Naive thymus-derived CD4-positive, alpha-beta T cell (primary cell): Measurements from ENCODE around the gene MAP2K1. TPM values are rescaled to one million over a fixed set of nuclear protein-coding genes. Genes with fewer than 3 reads are reported as not detected.
A peak's percentile ranks its signal among the peaks of the same experiment; 100 is the strongest.
"Not testable (repeated sequence)": the region's sequence is repeated elsewhere in the genome, so short reads cannot be mapped to it uniquely, and the experiment has no call there.

Source experiments
- ATAC-seq: fragments of 150-1000 bp; cut with Tn5 transposase; 2 replicates; pipeline ENCODE4 v1.10.0; 2021; ENCODE audit warnings: mild to moderate bottlenecking, moderate library complexity
- CTCF ChIA-PET: fragments of 350-600 bp; sonication (Branson Sonifier 250); formaldehyde crosslinking; loops from one replicate; lab custom pipeline; 2021; ENCODE audit warnings: antibody characterized with exemption; lab: Charles Lee
- POLR2A ChIA-PET: fragments of 350-600 bp; sonication (Branson Sonifier 250); formaldehyde crosslinking; loops from one replicate; lab custom pipeline; 2021; ENCODE audit warnings: antibody characterized with exemption, inconsistent platforms; lab: Charles Lee
- DNase-seq, 9 donors: peaks; one replicate each; pipeline versions ENCODE4 v3.0.0 to v3.0.0-alpha.2; 2020 to 2022; ENCODE audit warnings: mixed read lengths in 1 of 9
- H3K27ac ChIP-seq: one replicate; pipeline ENCODE4 v1.7.0; 2013; ENCODE audit warnings: mild to moderate bottlenecking, low read depth, low read length, moderate library complexity
- H3K27me3 ChIP-seq, 2 donors: one replicate each; pipeline ENCODE4 v1.7.0; 2013; ENCODE audit warnings: low read length in 2 of 2, mild to moderate bottlenecking in 2 of 2, moderate library complexity in 2 of 2; ENCODE audit not compliant: control insufficient read depth in 2 of 2, insufficient read depth in 2 of 2
- H3K36me3 ChIP-seq, 3 experiments: 1 replicate in 2 of 3; 2 replicates in 1 of 3; pipeline ENCODE4 v1.7.0; 2013; ENCODE audit warnings: low read length in 3 of 3, mild to moderate bottlenecking in 3 of 3, moderate library complexity in 1 of 3; ENCODE audit not compliant: insufficient read depth in 3 of 3, control insufficient read depth in 2 of 3
- H3K4me1 ChIP-seq, 2 donors: one replicate each; pipeline ENCODE4 v1.7.0; 2013; ENCODE audit warnings: low read length in 2 of 2, mild to moderate bottlenecking in 2 of 2, moderate library complexity in 1 of 2; ENCODE audit not compliant: control insufficient read depth in 2 of 2, insufficient read depth in 2 of 2
- H3K4me3 ChIP-seq: 2 replicates; pipeline ENCODE4 v1.7.0; 2013; ENCODE audit warnings: mild to moderate bottlenecking, low read length
- H3K9me3 ChIP-seq, 3 experiments: 1 replicate in 2 of 3; 2 replicates in 1 of 3; pipeline ENCODE4 v1.7.0; 2013; ENCODE audit warnings: low read length in 3 of 3; ENCODE audit not compliant: control insufficient read depth in 2 of 3
- H3K27ac Mint-ChIP-seq, 9 donors: one replicate each; pipeline ENCODE4 v1.8.0; 2020 to 2022; ENCODE audit warnings: mixed read lengths in 9 of 9, mild to moderate bottlenecking in 8 of 9, moderate library complexity in 5 of 9, inconsistent platforms in 2 of 9
- H3K27me3 Mint-ChIP-seq, 5 donors: one replicate each; pipeline ENCODE4 v1.8.0; 2021 to 2022; ENCODE audit warnings: mixed read lengths in 5 of 5, mild to moderate bottlenecking in 1 of 5
- H3K36me3 Mint-ChIP-seq, 5 donors: one replicate each; pipeline ENCODE4 v1.8.0; 2020 to 2022; ENCODE audit warnings: mixed read lengths in 5 of 5, mild to moderate bottlenecking in 3 of 5, inconsistent platforms in 1 of 5
- H3K4me1 Mint-ChIP-seq, 7 donors: one replicate each; pipeline ENCODE4 v1.8.0; 2020 to 2022; ENCODE audit warnings: mixed read lengths in 7 of 7, mild to moderate bottlenecking in 3 of 7, inconsistent platforms in 1 of 7
- H3K4me3 Mint-ChIP-seq, 10 donors: one replicate each; pipeline ENCODE4 v1.8.0; 2020 to 2022; ENCODE audit warnings: mild to moderate bottlenecking in 10 of 10, mixed read lengths in 10 of 10, moderate library complexity in 6 of 10, inconsistent platforms in 2 of 10
- H3K9me3 Mint-ChIP-seq, 11 donors: one replicate each; pipeline ENCODE4 v1.8.0; 2020 to 2022; ENCODE audit warnings: mixed read lengths in 11 of 11, mild to moderate bottlenecking in 4 of 11, inconsistent platforms in 1 of 11, moderate library complexity in 1 of 11
- intact Hi-C, 2 donors: fragments of 100-400 bp; cut with micrococcal nuclease; formaldehyde crosslinking; loops; one replicate each; pipeline ENCODE4 v1.15.1; 2023
- polyA plus RNA-seq, 2 donors: library from polyadenylated mRNA; unstranded; fragments of 300-500 nt; fragmentation: Illumina TruSeq; gene quantifications; one replicate each; pipeline ENCODE4 v1.2.3, GENCODE V29; 2021
- total RNA-seq, 6 experiments: library from RNA in 5 of 6; stranded (reverse) in 5 of 6; gene quantifications; 1 replicate in 5 of 6; 2 replicates in 1 of 6; pipeline ENCODE4 v1.2.3 and lab custom pipeline; 2021 to 2026

Gene MAP2K1
- total and polyA plus RNA-seq, 7 experiments from 2014 or later: 37.2 to 97.2 (median 46.9) TPM

- Mint-ChIP-seq H3K4me1 (peaks cover 17 to 58% (median 42%) of the 10 kb centered on the region in 7 donors), H3K27me3 (no peaks in the 10 kb centered on the region), H3K4me3 (peak overlapping the region; percentile 89 to 98 (median 97)), H3K27ac (peak overlapping the region; percentile 94 to 99 (median 98)), H3K9me3 (peaks cover 0 to 3% (median 0%) of the 10 kb centered on the region in 11 donors), H3K36me3 (peaks cover 10 to 49% (median 29%) of the 10 kb centered on the region in 5 donors)
- Histone ChIP-seq H3K36me3 (peaks cover 15 to 83% (median 50%) of the 10 kb centered on the region in 3 experiments), H3K4me1 (peaks cover 15 to 24% of the 10 kb centered on the region in 2 donors), H3K27me3 (no peaks in the 10 kb centered on the region), H3K9me3 (no peaks in the 10 kb centered on the region), H3K27ac (peak overlapping the region; percentile 91), H3K4me3 (peak overlapping the region; percentile 80)
- POLR2A ChIA-PET: interaction anchor here (0.6 to 4.1 kb wide), 8 partner anchors 9 to 428 kb away, joined by 3 to 71 read pairs (median 4); partner anchors contain the start of genes DIS3L and MAP2K1
- no peak for DNase-seq
- CTCF ChIA-PET: interaction anchor here (1.1 to 5.3 kb wide), 10 partner anchors 7 to 901 kb away, joined by 3 to 62 read pairs (median 6); partner anchors contain the start of genes MAP2K1 and TIPIN
- ATAC-seq: peak; percentile 34
- intact Hi-C loops: loop anchor here (1.0 to 5.0 kb wide), 13 partner anchors 8 to 1365 kb away; partner anchors contain the start of genes MAP2K1 (in 2 of the 2), TIPIN (in 2 of the 2), ZWILCH (in 2 of the 2) and DIS3L (in 1 of the 2)
Measured at GRCh38 chr15:66496951-66497501, 110.3 kb downstream of the MAP2K1 start.

GRCh38 chr15:66497502-66498455, 111.1 kb downstream of the MAP2K1 start, which contains the start of gene SNAPC5:
SNAPC5 (minus strand) TSS chr15:66497762; CDS start chr15:66497731, 31 bp downstream.
- Histone ChIP-seq H3K36me3 (peaks cover 15 to 84% (median 52%) of the 10 kb centered on the region in 3 experiments), H3K4me3 (peak within 1 kb of the TSS; percentile 80), H3K9me3 (no peaks in the 10 kb centered on the region), H3K4me1 (peaks cover 18 to 28% of the 10 kb centered on the region in 2 donors), H3K27me3 (no peaks in the 10 kb centered on the region), H3K27ac (peak within 1 kb of the TSS; percentile 91)
- intact Hi-C loops: loop anchor here (1.0 to 5.0 kb wide), 13 partner anchors 8 to 1365 kb away; partner anchors contain the start of genes MAP2K1 (in 2 of the 2), TIPIN (in 2 of the 2), ZWILCH (in 2 of the 2) and DIS3L (in 1 of the 2)
- Mint-ChIP-seq H3K4me3 (peak within 1 kb of the TSS; percentile 89 to 98 (median 97)), H3K4me1 (peaks cover 21 to 66% (median 49%) of the 10 kb centered on the region in 7 donors), H3K27me3 (no peaks in the 10 kb centered on the region), H3K36me3 (peaks cover 10 to 53% (median 33%) of the 10 kb centered on the region in 5 donors), H3K27ac (peak within 1 kb of the TSS; percentile 94 to 99 (median 98)), H3K9me3 (peaks cover 0 to 3% (median 0%) of the 10 kb centered on the region in 11 donors)
- DNase-seq: peak; percentile 94 to 99 (median 96)
- ATAC-seq: peak; percentile 97
- ChIA-PET POLR2A (interaction anchor here (0.6 to 4.1 kb wide), 15 partner anchors 10 to 427 kb away, joined by 3 to 71 read pairs (median 4); partner anchors contain the start of genes DIS3L and MAP2K1), CTCF (interaction anchor here (0.7 to 5.3 kb wide), 20 partner anchors 8 to 1232 kb away, joined by 3 to 62 read pairs (median 5); partner anchors contain the start of genes MAP2K1 and TIPIN)

GRCh38 chr15:66498501-66499386, 112.0 kb downstream of the MAP2K1 start:
- ChIA-PET POLR2A (interaction anchor here (0.6 to 4.1 kb wide), 9 partner anchors 26 to 203 kb away, joined by 3 to 71 read pairs (median 4); partner anchors contain the start of gene MAP2K1), CTCF (interaction anchor here (0.7 to 5.3 kb wide), 26 partner anchors 9 to 1233 kb away, joined by 3 to 62 read pairs (median 4); partner anchors contain the start of genes DPP8, MAP2K1 and TIPIN)
- no peak overlapping the region for H3K4me3 ChIP-seq
- no peaks in the 10 kb centered on the region for H3K27me3 ChIP-seq
- intact Hi-C loops: loop anchor here (1.0 to 5.0 kb wide), 3 partner anchors 156 to 1366 kb away; partner anchors contain the start of gene PDCD7 (in 1 of the 2)
- DNase-seq (peak in 7 of 9 donors; percentile 27 to 70 (median 53)), ATAC-seq (peak; percentile 12)
- H3K36me3 ChIP-seq: peaks cover 16 to 79% (median 51%) of the 10 kb centered on the region in 3 experiments
- Mint-ChIP-seq H3K36me3 (peaks cover 13 to 48% (median 36%) of the 10 kb centered on the region in 5 donors), H3K4me3 (peak overlapping the region in 6 of 10 donors; percentile 21 to 98 (median 48)), H3K27me3 (no peaks in the 10 kb centered on the region), H3K9me3 (peaks cover 0 to 3% (median 0%) of the 10 kb centered on the region in 11 donors), H3K4me1 (peaks cover 27 to 75% (median 58%) of the 10 kb centered on the region in 7 donors), H3K27ac (peak overlapping the region; percentile 81 to 99 (median 97))
- H3K27ac ChIP-seq: peak overlapping the region; percentile 91
- no peaks in the 10 kb centered on the region for H3K9me3 ChIP-seq
- H3K4me1 ChIP-seq: peaks cover 27 to 37% of the 10 kb centered on the region in 2 donors

- not testable (repeated sequence) for DNase-seq, H3K4me3 ChIP-seq, H3K9me3 ChIP-seq, ATAC-seq, H3K9me3 Mint-ChIP-seq, H3K27me3 Mint-ChIP-seq, H3K27me3 ChIP-seq, H3K4me3 Mint-ChIP-seq, H3K27ac ChIP-seq
- ChIA-PET CTCF (interaction anchor here (5.3 kb wide), 1 partner anchor 114 kb away, joined by 62 read pairs; the partner anchor contains the start of gene MAP2K1), POLR2A (interaction anchor here (1.1 kb wide), 1 partner anchor 119 kb away, joined by 3 read pairs; no protein-coding TSS in a partner anchor)
- Mint-ChIP-seq H3K4me1 (peaks cover 19 to 79% (median 57%) of the 10 kb centered on the region in 7 donors), H3K27ac (peak overlapping the region in 8 of 9 donors; percentile 4 to 59 (median 25)), H3K36me3 (peaks cover 8 to 43% (median 38%) of the 10 kb centered on the region in 5 donors)
- intact Hi-C loops: loop anchor here in 1 of 2 donors (5.0 to 10.0 kb wide), 4 partner anchors 1206 to 1777 kb away; partner anchors contain the start of genes FEM1B, PIAS1, RNU5A-1 and SPG21
- Histone ChIP-seq H3K36me3 (peaks cover 16 to 71% (median 51%) of the 10 kb centered on the region in 3 experiments), H3K4me1 (peaks cover 27 to 36% of the 10 kb centered on the region in 2 donors)
Measured at GRCh38 chr15:66500346-66500745, 113.6 kb downstream of the MAP2K1 start.

- Mint-ChIP-seq H3K27ac (peak overlapping the region in 5 of 9 donors; percentile 51 to 97 (median 92)), H3K4me1 (peaks cover 25 to 72% (median 48%) of the 10 kb centered on the region in 7 donors), H3K36me3 (peaks cover 8 to 38% (median 35%) of the 10 kb centered on the region in 5 donors), H3K9me3 (no peaks in the 10 kb centered on the region), H3K27me3 (no peaks in the 10 kb centered on the region), H3K4me3 (peak overlapping the region; percentile 90 to 100 (median 100))
- Histone ChIP-seq H3K4me1 (peaks cover 19 to 32% of the 10 kb centered on the region in 2 donors), H3K4me3 (peak overlapping the region; percentile 99), H3K36me3 (peaks cover 16 to 60% (median 51%) of the 10 kb centered on the region in 3 experiments), H3K27ac (peak overlapping the region; percentile 93), H3K9me3 (no peaks in the 10 kb centered on the region), H3K27me3 (no peaks in the 10 kb centered on the region)
- CTCF ChIA-PET: interaction anchor here (0.6 kb wide), 1 partner anchor 1362 kb away, joined by 3 read pairs; no protein-coding TSS in a partner anchor
- ATAC-seq (no peak), DNase-seq (no peak)
- intact Hi-C loops: loop anchor here in 1 of 2 donors (5.0 to 10.0 kb wide), 4 partner anchors 1208 to 1775 kb away; partner anchors contain the start of genes FEM1B, PIAS1, RNU5A-1 and SPG21
- POLR2A ChIA-PET: no interaction called here
Measured at GRCh38 chr15:66502491-66502890, 115.8 kb downstream of the MAP2K1 start.
